Measurements from ENCODE around the gene PIK3AP1. TPM values are rescaled to one million over a fixed set of nuclear protein-coding genes. Genes with fewer than 3 reads are reported as not detected.

PIK3AP1 gene
- total and polyA plus RNA-seq, 2 of the 8 experiments (the other 6 are each of a cell fraction or from before 2014, with no cell fraction given): 1.9 to 4.5 TPM

DNA sequence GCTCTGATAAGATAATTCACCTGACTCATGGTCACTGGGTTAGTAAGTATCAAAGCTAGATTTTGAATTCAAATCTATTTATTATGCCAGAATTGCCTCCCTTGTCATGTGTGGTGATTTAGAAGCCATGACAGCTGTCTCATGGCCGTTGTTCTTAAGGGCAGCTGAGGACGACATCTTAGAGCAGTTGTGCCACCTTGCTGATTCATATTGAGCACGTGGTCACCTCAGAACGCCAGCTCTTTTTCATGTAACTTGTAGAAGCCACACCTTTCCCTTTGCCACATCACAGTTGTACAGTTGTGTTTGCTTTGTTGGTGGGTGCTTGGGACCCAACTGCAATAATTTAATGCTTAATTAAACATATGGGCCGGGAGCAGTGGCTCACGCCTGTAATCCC lies 4.3 kb upstream of the PIK3AP1 start:
- no peaks in the 10 kb centered on the region for H3K36me3 ChIP-seq (ENCODE audit: control insufficient read depth in 2 of 4, insufficient read depth in 4 of 4, low read length in 3 of 4)
- no peaks in the 10 kb centered on the region for H3K9me3 ChIP-seq (ENCODE audit: insufficient read depth in 2 of 2, low read depth in 1 of 2, low read length in 1 of 2)
- H2BK20ac ChIP-seq (ENCODE audit: low read length): no peak overlapping the region
- H3K56ac ChIP-seq (replicated peaks; ENCODE audit: insufficient read length, low read depth, low read length): no peak overlapping the region
- ChIA-PET CTCF (ENCODE audit: partially characterized antibody) (interaction anchor here (0.5 to 1.4 kb wide), 4 partner anchors 16 to 65 kb away, joined by 3 to 4 read pairs (median 4); no protein-coding TSS in a partner anchor), POLR2A (ENCODE audit: partially characterized antibody) (no interaction called here)
- peaks cover 0 to 2% (median under 1%) of the 10 kb centered on the region in 4 experiments; a peak in 3 of 7 replicates for H3K27me3 ChIP-seq (replicated peaks in 1 of 4; ENCODE audit: control insufficient read depth in 3 of 4, extremely low read depth in 1 of 4, insufficient read depth in 3 of 4, low read length in 3 of 4)
- H3K79me2 ChIP-seq (ENCODE audit: control insufficient read depth in 1 of 2, insufficient read depth in 2 of 2, low read length in 2 of 2): no peaks in the 10 kb centered on the region
- no peak overlapping the region for H2AK5ac ChIP-seq (ENCODE audit: low read depth, low read length)
- no peak overlapping the region for H3K4me2 ChIP-seq (ENCODE audit: insufficient read depth in 1 of 2, low read depth in 2 of 2, low read length in 2 of 2)
- FAIRE-seq: no peak
- no peak for TF ChIP-seq EZH2 (IDR thresholded peaks at IDR 0.05; ENCODE audit: low read depth, low read length, severe bottlenecking)
- no peak for TF ChIP-seq BCL11A (IDR thresholded peaks at IDR 0.05; ENCODE audit: low read depth in 2 of 2, low read length in 2 of 2)
- TF ChIP-seq, protein P1, sequence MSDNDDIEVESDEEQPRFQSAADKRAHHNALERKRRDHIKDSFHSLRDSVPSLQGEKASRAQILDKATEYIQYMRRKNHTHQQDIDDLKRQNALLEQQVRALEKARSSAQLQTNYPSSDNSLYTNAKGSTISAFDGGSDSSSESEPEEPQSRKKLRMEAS (IDR thresholded peaks at IDR 0.05): no peak
- no peak for TF ChIP-seq JUN (IDR thresholded peaks at IDR 0.05; ENCODE audit: low read depth, low read length)
- no peak for TF ChIP-seq YY1 (IDR thresholded peaks at IDR 0.05; ENCODE audit: low read depth, low read length)
- no peak for TF ChIP-seq RBBP5 (IDR thresholded peaks at IDR 0.05; ENCODE audit: borderline replicate concordance, low read depth, low read length)
- TF ChIP-seq RNF2 (IDR thresholded peaks at IDR 0.05; ENCODE audit: borderline replicate concordance, low read depth, low read length, missing control alignments, poor library complexity, severe bottlenecking): no peak
- TF ChIP-seq SP2 (IDR thresholded peaks at IDR 0.05; ENCODE audit: low read length): no peak
- no peak for TF ChIP-seq CHD2 (IDR thresholded peaks at IDR 0.05; ENCODE audit: low read length)
- no peak for TF ChIP-seq TBP (IDR thresholded peaks at IDR 0.05; ENCODE audit: low read depth, low read length)
- no peak for TF ChIP-seq E2F6 (IDR thresholded peaks at IDR 0.05)
- H4K8ac ChIP-seq (ENCODE audit: extremely low read depth, insufficient read depth, low read length): no peak overlapping the region
- H2BK12ac ChIP-seq (ENCODE audit: low read depth, low read length): no peak overlapping the region
- no peak overlapping the region for H2AFZ ChIP-seq (ENCODE audit: low read length)
- H2BK15ac ChIP-seq (ENCODE audit: low read length): no peak overlapping the region
- H3K4ac ChIP-seq (replicated peaks; ENCODE audit: insufficient read length, low read depth, low read length): no peak overlapping the region
- H3K18ac ChIP-seq (ENCODE audit: extremely low read depth, low read length): no peak overlapping the region
- no peak overlapping the region for H2BK120ac ChIP-seq (replicated peaks; ENCODE audit: low read depth, low read length)
- no peaks in the 10 kb centered on the region for H3K79me1 ChIP-seq (ENCODE audit: low read depth, low read length)
- H3K27ac ChIP-seq (ENCODE audit: low read depth, low read length): no peak overlapping the region
- no peak for DNase-seq (ENCODE audit: low read depth in 1 of 2, low spot score in 2 of 2)
- no peak overlapping the region for H4K91ac ChIP-seq (replicated peaks; ENCODE audit: insufficient read length, low read length)
- no peak overlapping the region for H3K4me3 ChIP-seq (ENCODE audit: extremely low read depth in 1 of 4, insufficient read depth in 2 of 4, low read depth in 3 of 4, low read length in 4 of 4)
- WGBS, 2 experiments (ENCODE audit: extremely low coverage in 1 of 2, insufficient coverage in 1 of 2, insufficient read length in 1 of 2, insufficient replicate concordance in 2 of 2, low coverage in 1 of 2, low lambda C conversion rate in 2 of 2, missing lambda C conversion rate in 1 of 2): 86% methylated on average over 6 of the region's 6 CpGs; no CpG with 5 or more reads in 1 of the 2 experiments
- H3K4me1 ChIP-seq (replicated peaks in 1 of 4; ENCODE audit: control insufficient read depth in 3 of 4, insufficient read depth in 4 of 4, low read length in 3 of 4): peaks cover 0 to 4% (median 3%) of the 10 kb centered on the region in 4 experiments; a peak in 5 of 7 replicates
- H4K20me1 ChIP-seq (replicated peaks in 1 of 2; ENCODE audit: control insufficient read depth in 1 of 2, insufficient read depth in 2 of 2, low read length in 2 of 2): no peaks in the 10 kb centered on the region
- H3K9ac ChIP-seq (replicated peaks in 1 of 4; ENCODE audit: extremely low read depth in 1 of 4, low read depth in 3 of 4, low read length in 3 of 4): no peak overlapping the region
- no peak overlapping the region for H3K14ac ChIP-seq (ENCODE audit: insufficient read length)
- H3K23ac ChIP-seq (ENCODE audit: insufficient read length): no peak overlapping the region
- no peak overlapping the region for H2BK5ac ChIP-seq (ENCODE audit: low read depth, low read length)
- H3K23me2 ChIP-seq (ENCODE audit: low read depth, low read length): peaks cover 7% of the 10 kb centered on the region; the same call in 1 of the 2 replicates
- no peak overlapping the region for H4K5ac ChIP-seq (ENCODE audit: insufficient read length, low read depth, low read length)

Data from H1 (cell line).